Type B pancreatic cell (in vitro differentiated cells): ENCODE data around the gene NAB2. TPM values are rescaled to one million over a fixed set of nuclear protein-coding genes. Genes with fewer than 3 reads are reported as not detected.

Source experiments
- DNase-seq: peaks from one replicate; pipeline ENCODE4 v3.0.0; 2021; ENCODE audit warnings: mixed read lengths; ENCODE audit not compliant: unreplicated experiment; ENCODE audit errors: extremely low spot score
- H3K27ac Mint-ChIP-seq: 2 replicates; pipeline ENCODE4 v1.8.0; 2021; ENCODE audit warnings: mild to moderate bottlenecking, mixed read lengths
- H3K27me3 Mint-ChIP-seq: 2 replicates; pipeline ENCODE4 v1.8.0; 2021; ENCODE audit warnings: mixed read lengths
- H3K36me3 Mint-ChIP-seq: 2 replicates; pipeline ENCODE4 v1.8.0; 2021; ENCODE audit warnings: mixed read lengths
- H3K4me1 Mint-ChIP-seq: one replicate; pipeline ENCODE4 v1.8.0; 2021; ENCODE audit warnings: mixed read lengths; ENCODE audit not compliant: unreplicated experiment
- H3K4me3 Mint-ChIP-seq: 2 replicates; pipeline ENCODE4 v1.8.0; 2021; ENCODE audit warnings: mild to moderate bottlenecking, mixed read lengths
- H3K9me3 Mint-ChIP-seq: 2 replicates; pipeline ENCODE4 v1.8.0; 2021; ENCODE audit warnings: mixed read lengths
- CTCF ChIP-seq: fragments of 200-600 bp; sonication (generic); conservative IDR thresholded peaks from 2 replicates; pipeline ENCODE4 v1.5.0; 2021; ENCODE audit warnings: antibody characterized with exemption, mild to moderate bottlenecking
- total RNA-seq: library from RNA; stranded (reverse); gene quantifications from 2 replicates; pipeline ENCODE4 v1.2.1, GENCODE V29; 2021; ENCODE audit warnings: low replicate concordance

Gene NAB2
- total RNA-seq, 1 donor from 2014 or later, result 48.3 TPM

- Mint-ChIP-seq H3K27ac (peak overlapping the region; percentile 95), H3K36me3 (peaks cover 7% of the 10 kb centered on the region), H3K27me3 (no peaks in the 10 kb centered on the region), H3K9me3 (no peaks in the 10 kb centered on the region), H3K4me1 (peaks cover 32% of the 10 kb centered on the region), H3K4me3 (peak overlapping the region; percentile 89)
- peak; percentile 71 for DNase-seq
- no peak for TF ChIP-seq CTCF
Observed at GRCh38 chr12:57085999-57086492, 2.9 kb upstream of the NAB2 start.

- H3K4me3 Mint-ChIP-seq, result peak overlapping the region; percentile 89
- DNase-seq, result peak; percentile 77
Observed at GRCh38 chr12:57086493-57087009, 2.4 kb upstream of the NAB2 start.

GRCh38 chr12:57087010-57087690 lies 1.8 kb upstream of the NAB2 start:
- DNase-seq, result peak; percentile 81
- Mint-ChIP-seq H3K4me1 (peaks cover 34% of the 10 kb centered on the region), H3K9me3 (no peaks in the 10 kb centered on the region), H3K27ac (peak overlapping the region; percentile 99), H3K36me3 (peaks cover 7% of the 10 kb centered on the region), H3K4me3 (peak overlapping the region; percentile 92), H3K27me3 (no peaks in the 10 kb centered on the region)
- TF ChIP-seq CTCF, result no peak

More at GRCh38 chr12:57086493-57087009, 2.4 kb upstream of the NAB2 start:
- Mint-ChIP-seq H3K9me3 (no peaks in the 10 kb centered on the region), H3K4me1 (peaks cover 34% of the 10 kb centered on the region), H3K27me3 (no peaks in the 10 kb centered on the region), H3K27ac (peak overlapping the region; percentile 95), H3K36me3 (peaks cover 7% of the 10 kb centered on the region)
- peak; percentile 48 for TF ChIP-seq CTCF

- Mint-ChIP-seq H3K4me3 (peak overlapping the region; percentile 92), H3K36me3 (peaks cover 7% of the 10 kb centered on the region), H3K27ac (peak overlapping the region; percentile 99), H3K27me3 (no peaks in the 10 kb centered on the region), H3K9me3 (no peaks in the 10 kb centered on the region), H3K4me1 (peaks cover 39% of the 10 kb centered on the region)
- DNase-seq, result peak; percentile 87
- no peak for TF ChIP-seq CTCF
Observed at GRCh38 chr12:57087691-57088353, 1.1 kb upstream of the NAB2 start.

GRCh38 chr12:57089271-57090245 lies 644 bp downstream of the NAB2 start:
- no peak for TF ChIP-seq CTCF
- peak; percentile 75 for DNase-seq
- Mint-ChIP-seq H3K4me1 (peaks cover 47% of the 10 kb centered on the region), H3K27me3 (no peaks in the 10 kb centered on the region), H3K36me3 (peaks cover 7% of the 10 kb centered on the region), H3K27ac (peak overlapping the region; percentile 93), H3K9me3 (no peaks in the 10 kb centered on the region), H3K4me3 (peak overlapping the region; percentile 98)
